Measurements from ENCODE around the gene TTLL1.
"Not testable (repeated sequence)": the region's sequence is repeated elsewhere in the genome, so short reads cannot be mapped to it uniquely, and the experiment has no call there.

The TTLL1 gene

DNA sequence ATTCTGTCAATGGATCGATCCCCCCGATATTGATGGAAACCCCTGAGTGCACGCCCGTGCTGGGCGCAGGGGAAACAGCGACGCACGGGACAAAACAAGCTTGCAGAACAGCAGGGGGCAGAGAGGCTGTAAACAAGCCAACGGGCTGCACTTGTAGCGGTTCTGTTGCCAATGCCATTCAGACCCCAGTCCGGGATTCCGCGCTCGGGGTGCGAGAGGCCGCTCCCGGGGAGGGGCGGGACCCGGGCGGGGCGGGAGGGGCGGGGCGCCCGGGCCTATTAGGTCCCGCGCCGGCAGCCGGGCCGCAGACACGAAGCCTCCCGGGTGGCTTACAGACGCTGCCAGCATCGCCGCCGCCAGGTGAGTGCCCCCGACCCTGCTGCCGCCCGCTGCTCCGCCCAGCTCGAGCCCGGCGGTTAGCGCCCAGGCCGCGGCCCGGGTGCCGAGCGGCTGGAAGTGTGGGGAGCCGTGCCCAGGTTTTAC lies 21.3 kb upstream of the TTLL1 start, which contains the start of gene BIK:
TSS of gene BIK (plus strand) at position 307 of the 483 bp plus-strand sequence. CDS start 13,273 bp downstream, outside the sequence.
- DNase-seq (ENCODE audit: low spot score) = no peak

DNA sequence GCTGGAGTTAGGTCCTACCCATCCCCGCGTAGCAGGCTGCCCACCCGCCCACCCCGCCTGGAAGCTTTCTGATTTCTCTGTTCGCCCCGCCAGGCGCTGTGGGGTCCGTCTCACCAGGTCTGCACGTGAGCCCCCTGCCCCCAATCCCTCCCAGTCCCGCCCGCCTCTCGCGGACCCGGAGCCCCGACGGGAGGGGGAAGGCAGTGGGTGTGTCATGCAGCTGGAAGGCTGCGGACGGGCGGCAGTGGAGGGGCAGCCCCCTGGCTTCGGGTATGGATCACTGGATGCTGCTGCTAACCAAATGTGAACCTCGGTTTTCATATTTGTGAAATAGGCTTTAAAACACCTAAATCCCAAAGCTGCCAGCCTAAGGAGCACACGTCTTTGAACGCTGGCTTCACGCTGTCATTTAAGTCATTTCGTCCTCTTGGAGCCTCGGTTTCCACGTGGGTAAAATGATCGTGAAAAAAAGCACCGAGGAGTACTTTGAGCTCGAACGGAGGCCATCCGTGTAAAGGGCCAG lies 20.8 kb upstream of the TTLL1 start:
- DNase-seq (ENCODE audit: low spot score) = no peak

DNA sequence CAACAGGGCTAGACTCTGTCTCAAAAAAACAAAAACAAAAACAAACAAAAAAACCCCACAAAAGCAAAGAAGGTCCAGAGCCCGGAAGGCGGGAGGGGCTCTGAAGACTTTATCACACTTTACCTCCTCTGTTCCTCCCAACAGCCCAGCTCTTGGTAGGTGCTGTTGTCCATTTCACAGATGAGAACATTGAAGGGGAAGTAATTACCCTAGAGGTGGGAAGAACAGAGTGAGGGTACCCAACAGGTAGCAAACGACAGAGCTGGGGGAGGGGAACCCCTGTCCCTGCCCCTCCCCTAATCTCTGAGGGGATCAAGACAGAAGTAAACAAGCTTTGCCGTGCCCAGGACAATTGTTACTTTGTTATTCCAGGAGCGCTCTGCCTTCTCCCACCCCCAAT lies 20.3 kb upstream of the TTLL1 start:
- no peak for DNase-seq (ENCODE audit: low spot score)

DNA sequence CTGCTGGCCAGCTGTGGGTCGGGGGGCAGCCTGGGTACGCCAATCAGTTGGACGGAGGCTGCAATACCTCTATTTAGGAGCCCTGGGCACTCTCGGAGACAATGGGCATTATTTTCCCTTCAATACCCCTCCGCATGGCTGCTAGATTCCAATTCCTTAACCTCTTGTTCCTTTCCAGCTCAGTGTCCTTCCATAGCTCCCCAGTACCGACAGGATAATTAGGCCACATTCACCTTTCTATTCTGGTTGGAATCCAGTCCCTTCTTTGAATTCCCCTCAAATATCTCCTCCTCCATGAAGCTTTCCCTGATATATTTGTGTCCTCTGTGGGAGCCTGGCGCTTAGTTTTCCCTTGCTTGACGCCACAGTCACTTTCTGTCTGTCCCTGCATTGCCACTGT lies 17.1 kb upstream of the TTLL1 start:
- DNase-seq (ENCODE audit: low spot score) = no peak

DNA sequence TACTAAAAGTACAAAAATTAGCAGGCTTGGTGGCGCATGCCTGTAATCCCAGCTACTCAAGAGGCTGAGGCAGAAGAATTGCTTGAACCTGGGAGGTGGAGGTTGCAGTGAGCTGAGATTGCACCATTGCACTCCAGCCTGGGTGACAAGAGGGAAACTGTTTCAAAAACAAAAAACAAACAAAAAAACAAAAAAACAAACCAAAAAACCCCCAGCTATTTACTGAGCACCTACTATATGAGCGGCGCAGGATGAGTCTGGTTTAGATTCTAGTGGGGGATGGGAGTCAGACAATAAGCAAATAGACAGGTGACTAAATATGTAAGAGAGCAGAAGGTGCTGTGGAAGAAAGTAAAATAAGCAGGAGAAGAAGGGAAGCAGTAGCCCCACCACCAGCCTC lies 15.8 kb upstream of the TTLL1 start:
- not testable (repeated sequence) for DNase-seq (ENCODE audit: low spot score)

DNA sequence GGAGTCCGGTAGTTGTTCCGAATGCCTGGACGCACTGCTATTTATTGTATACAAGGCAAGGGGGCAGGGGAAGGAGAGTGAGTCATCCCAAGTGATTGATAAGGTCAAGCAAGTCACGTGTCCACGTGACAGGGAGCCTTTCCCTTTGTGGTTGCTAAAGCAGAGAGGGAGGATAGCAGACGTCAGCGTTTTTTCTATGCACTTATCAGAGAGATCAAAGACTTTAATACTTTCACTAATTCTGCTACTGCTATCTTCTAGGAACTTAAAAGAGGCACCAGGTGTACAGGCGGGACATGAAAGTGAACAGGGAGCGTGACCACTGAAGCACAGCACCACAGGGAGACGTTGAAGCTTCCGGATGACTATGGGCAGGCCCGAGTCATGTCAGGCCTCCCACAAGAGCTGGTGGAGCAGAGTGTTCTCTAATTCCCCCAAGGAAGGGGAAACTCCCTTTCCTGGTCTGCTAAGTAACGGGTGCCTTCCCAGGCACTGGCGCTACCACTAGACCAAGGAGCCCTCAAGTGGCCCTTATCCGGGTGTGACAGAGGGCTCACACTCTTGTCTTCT lies 14.9 kb upstream of the TTLL1 start:
- not testable (repeated sequence) for DNase-seq (ENCODE audit: low spot score)

DNA sequence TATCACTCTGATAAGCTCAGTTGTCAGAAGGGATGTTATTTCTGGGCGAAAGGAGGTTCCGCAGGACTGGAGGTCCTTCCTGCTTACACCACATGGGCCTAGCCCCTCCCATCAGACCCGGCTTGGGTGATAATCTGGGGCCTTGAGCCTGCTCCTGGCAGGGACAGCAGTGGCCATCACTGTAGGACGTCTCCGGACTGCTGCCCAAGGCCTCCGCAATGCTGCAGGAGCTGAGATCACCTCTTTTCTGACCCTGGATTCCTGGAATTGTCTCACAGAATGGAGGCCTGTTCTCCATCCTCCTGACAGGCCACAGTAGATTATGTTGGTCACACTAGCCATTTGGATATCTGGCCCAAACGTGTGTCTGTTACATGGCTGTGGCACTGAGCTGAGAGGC lies 12.1 kb upstream of the TTLL1 start:
- DNase-seq (ENCODE audit: low spot score) = no peak

DNA sequence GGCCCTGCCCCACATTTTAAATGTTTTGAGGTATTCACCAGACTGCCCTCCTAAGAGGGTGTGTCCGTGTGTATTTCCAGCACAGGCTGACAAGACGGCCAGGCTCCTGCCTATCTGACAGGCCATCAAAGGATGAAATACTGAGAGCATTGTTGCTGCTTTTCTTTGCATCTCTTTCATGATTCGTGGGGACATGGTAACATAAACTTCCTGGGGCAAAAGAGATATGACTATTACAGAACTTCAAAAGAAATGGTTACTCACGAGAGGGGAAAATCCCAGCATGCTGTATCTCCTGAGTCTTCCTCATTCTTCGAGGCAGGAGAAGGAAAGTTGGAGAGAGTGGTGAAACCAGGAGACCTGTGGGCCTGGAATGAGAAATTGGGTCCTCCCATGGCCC lies 11.0 kb upstream of the TTLL1 start:
- no peak for DNase-seq (ENCODE audit: low spot score)

DNA sequence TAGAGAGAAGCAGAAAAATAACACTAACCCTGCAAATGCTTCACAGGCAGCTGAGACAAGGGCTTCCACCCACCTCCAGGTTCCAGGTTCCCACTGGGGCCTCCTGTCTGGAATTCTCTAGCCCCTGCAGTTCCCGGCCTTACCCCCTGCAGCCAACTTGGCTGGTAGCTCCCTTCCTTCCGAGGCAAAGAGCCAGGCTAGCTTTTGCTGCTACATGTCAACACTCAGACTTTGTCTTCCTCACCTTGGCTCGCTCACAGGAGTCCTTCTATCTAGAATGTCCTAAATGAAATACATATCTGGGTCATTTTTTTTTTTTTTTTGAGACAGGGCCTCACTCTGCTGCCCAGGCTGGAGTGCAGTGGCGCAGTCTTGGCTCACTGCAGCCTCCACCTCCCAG lies 9.9 kb upstream of the TTLL1 start:
- DNase-seq (ENCODE audit: low spot score) = no peak

DNA sequence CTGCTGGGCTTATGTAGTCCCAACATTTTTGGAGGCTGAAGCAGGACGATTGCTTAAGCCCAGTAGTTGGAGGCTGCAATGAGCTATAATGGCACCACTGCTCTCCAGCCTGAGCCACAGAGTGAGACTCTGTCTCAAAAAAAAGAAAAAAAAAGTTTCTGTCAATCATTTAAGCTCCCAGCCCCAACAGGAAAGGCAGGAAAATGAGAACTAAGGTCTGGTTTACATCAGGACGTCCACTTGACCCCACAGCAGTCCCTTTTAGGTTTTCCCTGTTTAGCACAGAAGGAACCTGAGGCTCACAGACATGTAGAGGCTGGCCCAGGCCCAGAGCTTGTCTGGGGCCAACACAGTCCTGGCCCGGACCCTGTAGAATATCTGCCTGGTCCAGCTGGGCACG lies 9.2 kb upstream of the TTLL1 start:
- DNase-seq (ENCODE audit: low spot score) = no peak

DNA sequence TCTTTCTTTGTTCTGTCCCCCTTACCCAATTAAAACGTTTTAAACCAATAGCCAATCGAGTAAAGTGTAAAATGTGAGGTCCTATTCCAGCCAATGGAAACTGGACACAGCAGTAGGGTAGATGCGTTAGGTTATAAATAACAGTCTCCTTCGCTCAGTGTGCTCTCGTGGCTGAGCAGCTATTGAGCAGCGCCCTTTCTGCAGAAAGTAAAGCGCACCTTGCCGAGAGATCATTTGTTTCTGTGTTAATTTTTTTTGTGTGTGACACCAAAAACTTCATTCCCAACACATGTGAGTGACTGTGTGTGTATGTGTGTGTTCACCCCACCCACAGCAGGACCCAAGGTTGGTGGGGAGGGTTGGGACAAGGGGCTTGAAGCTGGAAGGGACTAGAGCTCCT lies 7.2 kb upstream of the TTLL1 start:
- no peak for DNase-seq (ENCODE audit: low spot score)

DNA sequence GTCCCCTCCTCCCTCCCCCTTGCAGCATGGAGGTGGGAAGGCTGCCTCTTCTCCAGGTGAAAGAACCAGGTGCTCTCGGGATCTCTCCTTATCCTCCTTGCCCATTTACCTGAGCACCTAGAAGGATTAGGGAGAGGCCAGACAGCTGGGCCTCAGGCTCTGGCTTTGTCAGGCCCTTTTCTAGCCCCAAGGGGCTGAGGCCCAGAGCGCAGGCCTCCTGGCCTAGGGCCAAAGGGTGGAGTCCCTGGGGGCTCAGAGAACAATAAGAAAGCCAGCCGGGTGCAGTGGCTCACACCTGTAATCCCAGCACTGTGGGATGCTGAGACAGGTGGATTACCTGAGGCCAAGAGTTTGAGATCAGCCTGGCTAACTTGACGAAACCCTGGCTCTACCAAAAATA lies 5.4 kb upstream of the TTLL1 start:
- DNase-seq (ENCODE audit: low spot score) = no peak

DNA sequence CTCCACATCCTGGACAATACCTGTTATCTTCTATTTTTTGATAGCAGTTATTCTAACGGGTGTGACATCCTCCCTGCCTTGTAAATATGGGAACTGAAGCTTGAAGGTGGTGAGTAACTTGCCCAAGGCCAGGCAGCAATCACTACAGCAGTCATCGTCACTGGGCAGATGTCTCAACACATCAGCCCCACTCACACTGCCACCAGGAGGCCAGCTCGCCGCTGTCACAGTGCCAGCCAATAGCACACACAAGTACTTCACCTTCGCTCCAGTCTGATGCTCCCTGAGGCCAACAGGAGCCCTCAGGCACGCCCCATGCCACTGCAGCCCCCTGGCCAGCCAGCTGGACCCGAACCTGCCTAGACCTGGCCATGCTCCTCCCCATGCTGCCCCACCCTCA lies 4.9 kb upstream of the TTLL1 start:
- no peak for DNase-seq (ENCODE audit: low spot score)

DNA sequence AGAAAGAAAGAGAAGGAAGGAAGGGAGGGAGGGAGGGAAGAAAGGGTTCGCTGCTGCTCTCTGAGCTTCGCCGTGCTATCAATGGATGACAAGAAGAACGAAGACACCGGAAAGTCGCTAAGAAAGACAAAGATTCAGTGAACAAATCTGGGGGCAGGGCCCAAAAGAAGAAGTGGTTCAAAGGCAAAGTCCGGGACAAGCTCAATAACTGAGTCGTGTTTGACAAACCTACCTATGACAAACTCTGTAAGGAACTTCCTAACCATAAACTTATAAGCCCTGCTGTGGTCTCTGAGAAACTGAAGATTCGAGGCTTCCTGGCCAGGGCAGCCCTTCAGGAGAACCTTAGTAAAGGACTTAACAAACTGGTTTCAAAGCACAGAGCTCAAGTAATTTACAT lies 2.9 kb upstream of the TTLL1 start:
- no peak for DNase-seq (ENCODE audit: low spot score)

DNA sequence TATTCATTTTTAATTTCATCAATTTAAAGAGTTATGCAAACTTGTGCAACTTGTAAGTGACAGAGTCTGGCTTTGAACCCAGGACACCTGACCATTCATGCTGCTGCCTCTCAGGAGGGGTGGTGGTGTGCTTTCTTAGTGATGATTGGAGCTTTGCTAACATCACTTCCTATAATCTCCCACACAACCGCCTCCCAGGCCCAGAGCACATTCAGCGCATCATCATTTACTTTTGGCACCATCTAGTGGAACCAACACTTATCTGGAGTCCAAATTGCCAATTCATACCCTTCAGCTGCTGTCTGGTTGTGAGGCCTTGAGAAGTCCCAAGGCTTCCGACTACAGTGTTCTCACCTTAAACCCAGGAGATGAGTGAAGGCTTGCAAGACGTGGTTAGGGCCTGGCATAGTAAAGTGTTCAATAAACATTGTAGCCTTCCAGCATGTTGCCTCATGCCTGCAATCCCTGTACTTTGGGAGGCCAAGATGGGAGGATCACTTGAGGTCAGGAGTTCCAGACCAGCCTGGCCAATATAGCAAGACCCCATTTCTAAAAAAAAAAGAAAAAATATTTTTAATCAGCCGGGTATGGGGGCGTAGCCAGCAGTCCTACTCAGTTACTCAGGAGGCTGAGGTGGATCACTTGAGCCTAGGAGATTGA lies 1.1 kb upstream of the TTLL1 start:
- DNase-seq (ENCODE audit: low spot score) = peak; percentile 68

DNA sequence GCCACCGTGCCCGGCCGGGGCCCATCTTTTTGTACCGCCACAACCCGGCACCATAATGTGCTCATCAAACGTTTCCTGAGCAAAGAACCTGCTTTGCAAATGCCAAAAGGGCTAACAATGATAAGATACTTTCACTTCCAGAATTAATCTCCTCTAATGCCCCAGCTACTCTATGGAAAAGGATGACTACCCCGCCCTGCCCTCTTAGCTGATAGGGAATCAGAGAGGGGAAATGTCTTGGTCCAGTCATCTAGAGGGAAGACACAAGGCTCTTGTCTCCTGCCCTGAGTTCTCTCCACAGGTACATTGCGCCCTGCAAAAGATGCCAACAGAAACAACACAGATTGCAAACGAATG lies 586 bp downstream of the TTLL1 start:
- DNase-seq (ENCODE audit: low spot score) = no peak

DNA sequence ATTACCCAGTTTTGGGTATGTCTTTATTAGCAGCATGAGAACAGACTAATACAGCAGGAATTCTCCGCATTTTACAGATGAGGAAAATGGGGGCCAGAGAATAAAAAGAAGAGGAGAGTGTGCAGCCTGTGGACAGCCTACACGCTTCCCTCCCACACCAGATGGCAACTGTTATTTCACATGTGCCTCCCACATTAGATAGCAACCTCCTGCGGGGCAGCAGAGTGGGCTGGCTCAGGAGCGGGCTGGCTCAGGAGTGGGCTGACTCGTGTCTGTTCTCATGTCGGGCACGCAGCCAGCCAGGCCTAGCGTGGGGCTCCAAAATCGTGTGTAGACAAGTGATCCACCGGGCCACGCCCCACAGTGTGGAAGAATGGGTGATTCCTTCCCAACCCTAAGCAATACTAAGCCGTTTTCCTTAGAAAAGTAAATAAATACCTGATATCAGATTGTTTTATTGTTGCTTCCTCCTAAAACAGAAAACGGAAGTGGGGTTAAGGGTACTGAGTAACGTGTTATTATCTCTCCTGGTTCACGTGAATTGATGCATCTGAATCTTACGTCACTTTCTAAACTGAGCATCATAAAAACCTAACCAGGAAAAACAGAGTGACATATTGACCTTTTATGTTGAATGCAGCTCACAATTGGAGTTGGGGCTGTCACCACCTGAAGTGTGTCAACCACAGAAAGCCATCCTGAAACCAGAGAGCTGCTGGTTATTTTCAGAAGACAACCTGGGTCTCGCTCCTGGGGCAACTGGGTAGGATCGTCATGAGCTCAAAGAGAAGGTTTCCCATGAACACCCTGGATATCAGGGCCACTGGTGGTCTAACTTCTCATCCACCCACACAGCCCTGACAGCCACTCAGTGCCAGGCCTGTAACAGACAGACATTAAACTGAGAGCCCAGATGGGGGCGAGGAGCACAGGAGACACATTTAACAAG lies 3.3 kb downstream of the TTLL1 start:
- no peak for DNase-seq (ENCODE audit: low spot score)

DNA sequence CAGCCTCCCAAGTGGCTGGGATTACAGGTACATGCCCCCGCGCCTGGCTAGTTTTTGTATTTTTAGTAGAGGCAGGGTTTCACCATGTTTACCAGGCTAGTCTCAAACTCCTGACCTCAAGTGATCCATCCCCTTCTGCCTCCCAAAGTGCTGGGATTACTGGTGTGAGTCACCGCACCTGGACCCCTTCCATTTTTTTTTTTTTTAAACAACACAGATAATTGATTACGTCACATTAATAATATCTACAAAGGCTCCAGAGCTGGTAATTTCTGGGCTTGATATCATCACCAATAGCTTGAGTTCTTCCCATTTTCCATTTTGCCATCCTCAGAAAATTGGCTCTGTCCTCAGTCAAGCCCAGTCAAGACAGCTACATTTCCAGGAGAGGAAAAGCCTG lies 7.2 kb downstream of the TTLL1 start:
- DNase-seq (ENCODE audit: low spot score) = no peak

DNA sequence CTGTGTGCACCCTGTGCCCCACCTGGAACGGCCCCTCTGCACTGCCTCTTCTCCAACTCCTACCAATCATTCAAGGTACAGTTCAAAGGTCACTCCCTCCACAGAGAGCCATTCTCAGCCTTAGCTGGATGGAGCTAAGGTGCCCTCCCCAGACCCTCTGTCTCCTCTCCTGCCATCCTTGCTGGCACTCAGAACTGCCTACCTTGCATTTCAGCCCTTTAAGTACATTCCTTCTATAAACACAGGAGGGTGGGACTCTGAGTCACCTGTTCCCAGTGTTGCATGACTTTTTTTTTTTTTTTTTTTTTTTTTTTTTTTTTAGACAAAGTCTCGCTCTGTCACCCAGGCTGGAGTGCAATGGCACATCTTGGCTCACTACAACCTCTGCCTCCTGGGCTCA lies 8.6 kb downstream of the TTLL1 start:
- DNase-seq (ENCODE audit: low spot score) = peak; percentile 23

DNA sequence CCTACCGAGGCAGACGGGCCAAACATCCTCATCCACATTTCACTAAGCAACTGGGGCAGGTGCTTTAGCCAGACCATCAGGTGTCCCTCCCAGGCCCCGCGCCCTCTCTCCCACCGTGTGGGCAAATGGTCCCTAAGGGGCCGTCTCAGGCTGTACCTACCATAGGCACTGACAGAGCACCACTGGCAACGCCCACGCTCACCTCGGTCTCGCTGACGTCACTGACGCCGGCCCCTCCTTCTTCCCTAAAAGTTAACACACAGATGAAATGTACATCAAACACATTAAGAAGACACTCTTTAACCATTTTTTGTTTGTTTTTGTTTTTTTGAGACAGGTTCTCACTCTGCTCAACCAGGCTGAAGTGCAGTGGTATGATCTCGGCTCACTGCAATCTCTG lies 9.4 kb downstream of the TTLL1 start:
- DNase-seq (ENCODE audit: low spot score) = no peak

DNA sequence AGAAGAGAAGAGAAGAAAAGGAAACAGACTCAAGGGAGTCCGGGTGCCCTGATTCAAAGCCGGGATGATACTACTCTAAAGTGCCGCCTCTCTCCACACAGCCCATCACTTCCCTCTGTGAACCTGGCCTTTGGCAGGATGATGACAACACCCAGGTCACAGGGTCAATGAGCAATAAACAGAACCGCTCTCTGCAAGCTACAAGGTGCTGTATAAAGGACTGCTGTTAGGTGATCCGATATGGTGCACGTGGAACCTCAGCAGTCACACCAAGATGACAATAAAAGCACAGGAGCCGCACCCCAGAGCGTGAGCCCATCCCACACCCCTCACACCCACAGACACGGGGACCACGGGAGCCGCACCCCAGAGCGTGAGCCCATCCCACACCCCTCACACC lies 10.7 kb downstream of the TTLL1 start:
- peak; percentile 62 for DNase-seq (ENCODE audit: low spot score)

DNA sequence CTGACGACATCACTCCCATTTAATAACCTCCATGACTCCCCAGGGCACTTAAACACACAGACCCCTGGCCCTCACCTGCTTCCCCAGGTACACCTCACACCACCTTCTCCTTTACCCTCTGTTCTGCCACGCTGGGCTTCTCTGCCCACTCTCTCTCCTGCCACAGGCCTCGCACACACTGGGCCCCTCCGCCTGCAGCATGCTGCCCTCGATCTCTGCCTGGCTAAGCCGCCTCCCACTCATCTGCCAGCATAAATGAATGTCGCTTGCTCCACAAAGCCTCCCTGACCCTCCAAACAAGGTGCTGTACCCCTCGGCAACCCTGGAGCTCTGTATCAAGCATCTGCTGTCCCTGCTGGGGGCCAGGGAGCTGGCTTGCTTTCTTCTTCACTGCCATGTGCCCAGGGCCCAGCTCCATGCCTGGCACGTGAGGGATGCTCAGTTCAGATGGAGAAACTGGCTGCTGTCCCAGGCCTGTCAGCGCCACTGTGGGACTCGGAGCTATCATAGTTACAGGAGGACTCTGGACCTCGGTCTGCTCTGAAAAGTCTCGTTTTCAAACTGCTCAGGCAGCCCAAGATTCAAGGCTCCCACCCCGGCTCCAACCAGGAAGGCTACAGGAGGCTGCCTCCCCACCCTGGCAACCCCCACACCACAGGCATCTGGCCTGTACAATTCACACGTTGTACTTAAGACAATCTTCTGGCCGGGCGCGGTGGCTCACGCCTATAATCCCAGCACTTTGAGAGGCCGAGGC lies 11.9 kb downstream of the TTLL1 start:
- DNase-seq (ENCODE audit: low spot score) = no peak
